Mesothelial cell of epicardium (in vitro differentiated cells): ENCODE data around the gene DDX47. TPM values are rescaled to one million over a fixed set of nuclear protein-coding genes. Genes with fewer than 3 reads are reported as not detected.

Experiments used
- DNase-seq, 2 experiments: peaks; one replicate each; pipeline ENCODE4 v3.0.0; 2021; ENCODE audit warnings: low spot score in 2 of 2; ENCODE audit not compliant: unreplicated experiment in 2 of 2
- H3K27ac Mint-ChIP-seq: 2 replicates; pipeline ENCODE4 v1.8.0; 2021; ENCODE audit warnings: mixed read lengths
- H3K27me3 Mint-ChIP-seq: 2 replicates; pipeline ENCODE4 v1.8.0; 2021; ENCODE audit warnings: low read depth, mixed read lengths
- H3K36me3 Mint-ChIP-seq: 2 replicates; pipeline ENCODE4 v1.8.0; 2021; ENCODE audit warnings: mixed read lengths
- H3K4me1 Mint-ChIP-seq: 2 replicates; pipeline ENCODE4 v1.8.0; 2021; ENCODE audit warnings: mixed read lengths
- H3K4me3 Mint-ChIP-seq: 2 replicates; pipeline ENCODE4 v1.8.0; 2021; ENCODE audit warnings: mild to moderate bottlenecking, moderate library complexity, mixed read lengths
- H3K9me3 Mint-ChIP-seq: 2 replicates; pipeline ENCODE4 v1.8.0; 2021; ENCODE audit warnings: mixed read lengths
- CTCF ChIP-seq: fragments of 200-600 bp; sonication (generic); IDR thresholded peaks from one replicate; pipeline ENCODE4 v1.5.0; 2021; ENCODE audit warnings: antibody characterized with exemption; ENCODE audit not compliant: unreplicated experiment
- total RNA-seq: library from RNA; stranded (reverse); gene quantifications from 3 replicates; pipeline ENCODE4 v1.2.1, GENCODE V29; 2021

Gene DDX47
- total RNA-seq, 1 donor from 2014 or later = 70.8 TPM

GRCh38 chr12:12786351-12786705 is 26.8 kb upstream of the DDX47 start:
- H3K27ac Mint-ChIP-seq = peak overlapping the region; percentile 34
- no peaks in the 10 kb centered on the region for H3K9me3 Mint-ChIP-seq
- H3K4me3 Mint-ChIP-seq = peak overlapping the region; percentile 56
- no peaks in the 10 kb centered on the region for H3K27me3 Mint-ChIP-seq
- H3K36me3 Mint-ChIP-seq = no peaks in the 10 kb centered on the region
- no peak for DNase-seq
- TF ChIP-seq CTCF = no peak
- H3K4me1 Mint-ChIP-seq = peaks cover 27% of the 10 kb centered on the region

GRCh38 chr12:12786706-12787601 is 26.2 kb upstream of the DDX47 start:
- H3K9me3 Mint-ChIP-seq = no peaks in the 10 kb centered on the region
- no peaks in the 10 kb centered on the region for H3K36me3 Mint-ChIP-seq
- TF ChIP-seq CTCF = no peak
- H3K4me1 Mint-ChIP-seq = peaks cover 34% of the 10 kb centered on the region
- H3K27me3 Mint-ChIP-seq = no peaks in the 10 kb centered on the region
- H3K4me3 Mint-ChIP-seq = peak overlapping the region; percentile 58
- DNase-seq = peak; percentile 39 to 61
- peak overlapping the region; percentile 34 for H3K27ac Mint-ChIP-seq

- TF ChIP-seq CTCF = no peak
- no peaks in the 10 kb centered on the region for H3K9me3 Mint-ChIP-seq
- no peak for DNase-seq
- H3K27me3 Mint-ChIP-seq = no peaks in the 10 kb centered on the region
- H3K4me3 Mint-ChIP-seq = no peak overlapping the region
- H3K36me3 Mint-ChIP-seq = no peaks in the 10 kb centered on the region
- H3K4me1 Mint-ChIP-seq = peaks cover 40% of the 10 kb centered on the region
- peak overlapping the region; percentile 53 for H3K27ac Mint-ChIP-seq
Observed at GRCh38 chr12:12788131-12788530, 25.0 kb upstream of the DDX47 start.

- H3K9me3 Mint-ChIP-seq = no peaks in the 10 kb centered on the region
Observed at GRCh38 chr12:12788675-12789368, 24.3 kb upstream of the DDX47 start.

GRCh38 chr12:12790956-12791355 is 22.2 kb upstream of the DDX47 start:
- Mint-ChIP-seq H3K27ac (peak overlapping the region; percentile 86), H3K36me3 (no peaks in the 10 kb centered on the region), H3K4me1 (peaks cover 45% of the 10 kb centered on the region), H3K27me3 (no peaks in the 10 kb centered on the region), H3K4me3 (peak overlapping the region; percentile 40), H3K9me3 (no peaks in the 10 kb centered on the region)
- no peak for TF ChIP-seq CTCF
- no peak for DNase-seq

More at GRCh38 chr12:12788675-12789368, 24.3 kb upstream of the DDX47 start:
- peak in 1 of 2 experiments; percentile 50 for DNase-seq
- Mint-ChIP-seq H3K4me1 (peaks cover 40% of the 10 kb centered on the region), H3K36me3 (no peaks in the 10 kb centered on the region), H3K4me3 (peak overlapping the region; percentile 41), H3K27ac (peak overlapping the region; percentile 75), H3K27me3 (no peaks in the 10 kb centered on the region)
- TF ChIP-seq CTCF = peak; percentile 75
